Right lobe of liver (tissue), 6 donors: ENCODE results near the gene ADNP. TPM values are rescaled to one million over a fixed set of nuclear protein-coding genes. Genes with fewer than 3 reads are reported as not detected.

ENCODE experiments used
- ATAC-seq, 4 donors: fragments of 200-7000 bp; cut with Tn5 transposase; one replicate each; pipeline ENCODE4 v1.9.1; 2020; ENCODE audit warnings: mild to moderate bottlenecking in 4 of 4, moderate library complexity in 4 of 4
- DNase-seq, 3 donors: peaks; one replicate each; pipeline ENCODE4 v3.0.0-alpha.2; 2020
- H3K27ac ChIP-seq, 3 donors: fragments of 200-600 bp; one replicate each; pipeline ENCODE4 v1.8.0; 2022
- H3K27me3 ChIP-seq, 2 donors: fragments of 200-600 bp; one replicate each; pipeline ENCODE4 v1.8.0; 2022
- H3K36me3 ChIP-seq, 4 donors: fragments of 200-600 bp; sonication (generic) in 1 of 4; one replicate each; pipeline versions ENCODE4 v1.5.1 to v1.8.0; 2017 to 2022; ENCODE audit warnings: control low read depth in 1 of 4
- H3K4me1 ChIP-seq, 4 donors: fragments of 200-600 bp; sonication (generic) in 1 of 4; one replicate each; pipeline versions ENCODE4 v1.5.1 to v1.8.0; 2017 to 2022; ENCODE audit warnings: control low read depth in 1 of 4
- H3K4me3 ChIP-seq, 3 donors: fragments of 200-600 bp; one replicate each; pipeline ENCODE4 v1.8.0; 2022
- H3K9me3 ChIP-seq, 4 donors: fragments of 200-600 bp; sonication (generic) in 1 of 4; one replicate each; pipeline versions ENCODE4 v1.5.1 to v1.8.0; 2017 to 2022; ENCODE audit warnings: control low read depth in 1 of 4
- CTCF ChIP-seq, 4 donors: fragments of 200-600 bp in 3 of 4; fragments of 450-650 bp in 1 of 4; IDR thresholded peaks; one replicate each; pipeline versions ENCODE4 v1.5.1 to v1.8.0; 2016 to 2022; ENCODE audit warnings: antibody characterized with exemption in 4 of 4, mild to moderate bottlenecking in 2 of 4
- POLR2A ChIP-seq: fragments of 450-650 bp; IDR thresholded peaks from one replicate; pipeline ENCODE4 v1.6.1; 2017; ENCODE audit warnings: antibody characterized with exemption, mild to moderate bottlenecking
- WGBS: methylation state at CpG from one replicate; pipeline ENCODE4 v1.1.6; 2018; ENCODE audit warnings: low coverage, low lambda C conversion rate; ENCODE audit not compliant: insufficient coverage; ENCODE audit errors: missing lambda C conversion rate; 5-methylcytosine and 5-hydroxymethylcytosine counted together
- intact Hi-C, 2 donors: fragments of 100-400 bp; cut with DNase I; formaldehyde crosslinking; loops; one replicate each; pipeline versions ENCODE4 v1.11.2 to v1.14.1; 2022
- total RNA-seq, 6 experiments: library from RNA; depleted of rRNA in 2 of 6; stranded (reverse); fragments of >200 nt in 2 of 6; fragmentation: NEBNext Ultra II Directional in 3 of 6; extraction: Animal tissue kit (Norgen Biotek cat#: 25700) in 3 of 6; gene quantifications; one replicate each; pipeline versions ENCODE4 v1.1.0 to v1.2.4, GENCODE V29; 2016 to 2023
- donor health status: DM: no; HTN: yes; CAD: no.
- donor health status: DM: no; HTN: no; CAD: no.
- donor health status: DM: no; HTN: no; CAD: no.
- donor health status: DM: no; HTN: yes; CAD: no.
- donor health status: DM: no; HTN: yes; CAD: no.

The ADNP gene
- total RNA-seq, 6 experiments from 2014 or later, result 19.8 to 25.9 (median 23.1) TPM

DNA sequence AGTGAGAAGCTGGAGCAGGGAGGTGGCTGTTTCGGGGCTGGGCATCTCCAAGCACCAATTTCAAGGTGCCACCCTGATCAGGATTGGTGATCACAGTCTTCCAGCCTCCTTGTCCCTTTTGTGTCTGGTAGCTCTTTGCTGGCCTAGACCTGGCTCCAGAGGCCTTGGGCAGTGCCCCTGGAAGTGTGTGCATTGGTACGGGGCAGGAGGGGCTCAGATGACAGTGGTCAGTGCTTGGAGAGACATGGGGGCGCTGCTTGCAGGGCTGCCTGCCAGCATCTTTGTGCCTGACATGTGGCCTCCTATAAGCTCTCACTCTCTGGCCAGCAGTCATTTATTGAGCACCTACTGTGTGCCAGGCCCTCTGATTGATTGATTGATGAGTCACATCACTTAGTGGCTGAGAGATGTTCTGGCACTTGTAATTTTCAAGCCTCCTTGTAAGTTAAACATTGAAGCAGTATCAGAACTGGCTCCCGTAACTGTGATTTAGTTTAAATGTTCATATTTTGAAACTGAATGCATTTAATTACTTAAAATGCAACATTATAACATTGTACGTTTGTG is 74.7 kb downstream of the ADNP start:
- ATAC-seq (peak; percentile 17 to 45 (median 36)), DNase-seq (no peak)
- intact Hi-C loops, result no loop called here
- Histone ChIP-seq H3K36me3 (no peaks in the 10 kb centered on the region), H3K27me3 (no peaks in the 10 kb centered on the region), H3K27ac (peak overlapping the region in 2 of 3 donors; percentile 63), H3K4me3 (no peak overlapping the region), H3K4me1 (peaks cover 0 to 18% (median 9%) of the 10 kb centered on the region in 4 donors), H3K9me3 (no peaks in the 10 kb centered on the region)
- TF ChIP-seq POLR2A (peak; percentile 10), CTCF (IDR thresholded peaks at IDR 0.05) (no peak)
- WGBS, result 46% methylated on average over 4 of the region's 5 CpGs

- DNase-seq, result peak; percentile 84 to 94 (median 86)
- H3K4me1 ChIP-seq, result peaks cover 0 to 18% (median 9%) of the 10 kb centered on the region in 4 donors
- TF ChIP-seq POLR2A (peak; percentile 17), CTCF (IDR thresholded peaks at IDR 0.05) (no peak)
- H3K27me3 ChIP-seq, result no peaks in the 10 kb centered on the region
- intact Hi-C loops, result no loop called here
- H3K4me3 ChIP-seq, result no peak overlapping the region
- WGBS, result 50% methylated on average over 9 of the region's 23 CpGs
- peak overlapping the region; percentile 51 to 73 (median 63) for H3K27ac ChIP-seq
- ATAC-seq, result peak; percentile 89 to 95 (median 93)
- no peaks in the 10 kb centered on the region for H3K9me3 ChIP-seq
- H3K36me3 ChIP-seq, result no peaks in the 10 kb centered on the region
These were observed 75.5 kb downstream of the ADNP start for GRCh38 chr20:50855498-50856474.

DNA sequence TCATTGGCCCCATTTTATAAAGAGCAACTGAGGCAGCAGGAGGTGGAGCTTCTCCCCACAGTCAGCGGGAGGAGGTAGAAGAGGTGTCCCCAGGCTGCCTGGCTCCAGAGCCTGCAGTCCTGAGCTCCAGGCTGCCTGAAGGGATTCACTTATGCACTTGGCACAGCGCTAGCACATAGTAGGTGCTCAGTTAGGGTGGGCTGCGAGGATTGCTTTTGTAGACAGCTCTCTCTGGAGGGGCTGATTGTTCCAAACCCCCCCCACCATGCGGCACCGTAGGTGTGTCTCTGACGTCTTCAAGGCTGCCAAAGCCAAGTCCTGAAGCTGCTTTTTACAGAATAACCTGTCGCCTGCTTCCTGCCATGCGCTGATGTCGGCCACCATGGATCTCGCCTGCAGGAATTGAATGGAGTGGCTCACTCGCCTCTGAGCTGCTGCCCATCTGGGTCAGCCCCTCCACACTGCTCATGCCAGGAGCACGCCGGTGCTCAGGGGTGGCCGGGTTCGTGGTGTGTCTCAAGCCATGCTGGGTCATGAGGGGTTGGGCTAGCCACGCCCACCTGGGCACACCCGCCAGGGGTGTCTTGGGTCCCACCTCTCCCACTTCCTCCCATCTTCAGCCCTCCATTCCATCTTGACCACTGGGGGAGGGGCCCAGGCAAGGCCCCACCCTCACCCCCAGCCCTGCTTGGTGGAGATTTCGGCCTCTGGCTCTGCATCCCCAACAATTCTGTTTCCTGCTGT is 76.6 kb downstream of the ADNP start:
- TF ChIP-seq POLR2A (no peak), CTCF (IDR thresholded peaks at IDR 0.05) (no peak)
- no peak overlapping the region for H3K27ac ChIP-seq
- H3K4me3 ChIP-seq, result no peak overlapping the region
- WGBS, result 90% methylated on average over 1 of the region's 18 CpGs
- H3K9me3 ChIP-seq, result no peaks in the 10 kb centered on the region
- DNase-seq (no peak), ATAC-seq (no peak)
- intact Hi-C loops, result no loop called here
- H3K4me1 ChIP-seq, result peaks cover 0 to 18% (median 9%) of the 10 kb centered on the region in 4 donors
- H3K27me3 ChIP-seq, result no peaks in the 10 kb centered on the region
- no peaks in the 10 kb centered on the region for H3K36me3 ChIP-seq

DNA sequence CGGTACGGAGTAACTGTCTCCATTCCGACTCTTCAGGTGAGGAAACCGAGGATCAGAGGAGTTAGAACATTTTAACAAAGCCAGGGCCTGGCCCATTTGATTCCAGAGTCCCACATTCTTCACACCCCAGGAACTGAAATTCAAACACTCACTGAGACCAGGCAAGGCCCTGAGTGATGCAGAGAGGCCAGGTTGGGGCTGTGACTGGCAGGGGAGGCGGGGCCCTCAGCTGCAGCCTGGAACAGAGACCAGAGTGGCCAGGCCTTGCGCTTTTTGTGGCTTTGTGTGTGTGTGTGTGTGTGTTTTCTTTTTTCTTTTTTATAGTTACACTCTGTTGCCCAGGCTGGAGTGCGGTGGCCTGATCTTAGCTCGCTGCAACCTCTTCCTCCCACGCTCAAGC is 79.2 kb downstream of the ADNP start:
- DNase-seq, result no peak
- WGBS, result 89% methylated on average over 6 of the region's 9 CpGs
- Histone ChIP-seq H3K27me3 (no peaks in the 10 kb centered on the region), H3K4me3 (no peak overlapping the region), H3K9me3 (no peaks in the 10 kb centered on the region), H3K4me1 (peaks cover 0 to 23% (median 8%) of the 10 kb centered on the region in 4 donors), H3K36me3 (no peaks in the 10 kb centered on the region), H3K27ac (no peak overlapping the region)
- intact Hi-C loops, result no loop called here
- no peak for TF ChIP-seq POLR2A
- no peak for TF ChIP-seq CTCF (IDR thresholded peaks at IDR 0.05)
- ATAC-seq, result no peak
